GM12891 (cell line): ENCODE data around the gene XPNPEP3.

Experiments used
- POLR2A ChIP-seq: IDR thresholded peaks from 2 replicates; pipeline ENCODE4 v1.6.1; 2011; ENCODE audit warnings: low read depth, low read length, control low read depth
- POLR2AphosphoS5 ChIP-seq: IDR thresholded peaks from 2 replicates; pipeline ENCODE4 v1.6.1; 2011; ENCODE audit warnings: low read depth, low read length, control low read depth
- SPI1 ChIP-seq: IDR thresholded peaks from 2 replicates; pipeline ENCODE4 v1.6.1; 2011; ENCODE audit warnings: low read depth, low read length, control low read depth
- TAF1 ChIP-seq: IDR thresholded peaks from 2 replicates; pipeline ENCODE4 v1.6.1; 2011; ENCODE audit warnings: low read depth, low read length, control low read depth

DNA sequence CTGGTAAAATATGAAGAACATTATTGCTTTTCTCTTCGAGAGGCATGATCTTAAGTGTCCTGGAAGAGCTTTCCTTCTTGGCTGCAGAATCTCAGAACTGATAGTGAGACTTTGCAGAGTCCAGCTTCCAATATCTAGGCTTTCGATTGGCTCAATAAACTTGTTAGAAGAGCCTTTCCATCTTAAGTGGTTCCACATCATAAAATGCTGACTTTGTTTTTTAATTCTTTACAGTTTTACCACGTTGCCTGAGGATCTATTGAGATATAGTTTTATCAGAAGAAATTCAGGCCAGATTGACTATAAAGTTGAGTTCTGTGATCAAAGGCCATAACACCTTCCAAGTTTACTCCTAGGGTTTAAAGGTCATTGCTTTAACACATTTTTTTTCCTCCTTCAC, 20.5 kb downstream of the XPNPEP3 start:
- TF ChIP-seq POLR2A (no peak), POLR2AphosphoS5 (no peak), SPI1 (no peak), TAF1 (no peak)
